Measurements from ENCODE around the gene PPARA.

Gene PPARA

DNA sequence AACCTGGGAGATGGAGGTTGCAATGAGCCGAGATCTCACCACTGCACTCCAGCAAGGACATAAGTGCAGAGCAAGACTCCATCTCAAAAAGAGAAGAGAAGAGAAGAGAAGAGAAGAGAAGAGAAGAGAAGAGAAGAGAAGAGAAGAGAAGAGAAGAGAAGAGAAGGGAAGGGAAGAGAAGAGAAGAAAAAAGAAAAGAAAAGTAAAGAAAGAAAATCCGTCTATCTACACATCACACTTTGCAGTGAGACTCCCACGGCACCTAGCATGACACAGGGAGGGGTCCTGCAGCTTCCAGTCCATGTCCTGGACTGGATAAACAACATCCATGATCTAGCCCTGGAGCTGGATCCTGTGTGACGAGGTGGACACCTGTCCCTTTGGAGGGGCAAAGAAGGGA lies 4.0 kb upstream of the PPARA start:
- DNase-seq = no peak

GRCh38 chr22:46147061-46147460 lies 3.3 kb upstream of the PPARA start:
- no peak for DNase-seq

DNA sequence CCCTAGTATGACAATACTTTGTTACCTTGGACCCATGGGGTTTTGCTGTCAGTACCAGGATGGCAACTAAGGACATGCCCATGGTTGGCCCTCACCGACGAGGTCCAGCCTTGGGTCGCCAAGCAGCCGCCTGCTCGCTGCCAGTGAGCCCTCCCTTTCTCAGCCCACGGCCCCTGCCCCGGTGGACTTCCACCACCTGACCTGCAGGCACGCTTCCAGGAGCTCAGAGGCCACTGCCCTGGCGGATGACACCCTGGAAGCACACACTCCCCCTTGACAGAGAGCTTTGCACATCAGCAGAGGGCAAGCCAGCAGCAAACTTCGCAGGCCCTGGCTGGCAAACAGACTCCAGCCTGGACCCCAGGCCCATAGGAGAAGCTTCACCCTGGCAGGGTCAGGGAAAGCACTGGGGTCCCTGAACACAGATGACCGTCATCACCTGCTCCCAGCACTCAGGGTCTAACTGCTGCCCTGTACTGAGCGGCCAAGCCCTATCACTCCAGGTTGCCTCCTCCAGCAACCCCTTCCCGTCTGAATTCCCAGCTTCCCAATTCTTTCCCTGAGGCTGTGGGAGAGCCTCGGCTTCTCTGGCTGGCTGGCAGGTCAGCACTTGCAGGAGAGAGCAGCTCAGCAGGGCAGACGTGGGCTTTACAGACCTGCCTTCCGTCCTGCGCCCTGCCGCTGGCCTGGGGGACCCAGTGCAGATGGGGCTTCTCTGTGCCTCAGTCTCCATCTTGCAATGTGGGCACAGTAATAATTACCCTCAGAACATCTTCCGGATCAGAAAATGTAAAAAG lies 2.7 kb upstream of the PPARA start:
- no peak for DNase-seq

DNA sequence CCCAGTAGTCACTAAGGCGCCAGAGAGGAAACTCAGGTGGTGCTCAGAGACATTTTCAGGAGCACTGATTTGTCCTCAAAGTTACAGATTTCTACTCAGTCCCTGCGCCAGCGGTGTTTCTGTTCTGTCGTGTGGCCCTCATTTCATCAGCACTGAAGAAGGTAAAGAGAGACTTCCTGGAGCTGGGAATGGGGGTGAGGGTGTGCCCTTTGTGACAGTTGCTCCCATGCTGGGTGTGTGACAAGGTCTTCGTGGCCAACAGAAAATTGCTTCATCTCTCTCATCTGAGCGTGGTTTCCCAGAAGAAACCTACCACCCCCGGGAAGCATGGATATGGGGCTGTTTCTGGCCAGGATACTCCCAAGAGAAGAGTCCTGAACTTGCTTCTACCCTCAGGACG lies 2.0 kb upstream of the PPARA start:
- DNase-seq = no peak

GRCh38 chr22:46148816-46149511 lies 1.4 kb upstream of the PPARA start:
- no peak for DNase-seq

DNA sequence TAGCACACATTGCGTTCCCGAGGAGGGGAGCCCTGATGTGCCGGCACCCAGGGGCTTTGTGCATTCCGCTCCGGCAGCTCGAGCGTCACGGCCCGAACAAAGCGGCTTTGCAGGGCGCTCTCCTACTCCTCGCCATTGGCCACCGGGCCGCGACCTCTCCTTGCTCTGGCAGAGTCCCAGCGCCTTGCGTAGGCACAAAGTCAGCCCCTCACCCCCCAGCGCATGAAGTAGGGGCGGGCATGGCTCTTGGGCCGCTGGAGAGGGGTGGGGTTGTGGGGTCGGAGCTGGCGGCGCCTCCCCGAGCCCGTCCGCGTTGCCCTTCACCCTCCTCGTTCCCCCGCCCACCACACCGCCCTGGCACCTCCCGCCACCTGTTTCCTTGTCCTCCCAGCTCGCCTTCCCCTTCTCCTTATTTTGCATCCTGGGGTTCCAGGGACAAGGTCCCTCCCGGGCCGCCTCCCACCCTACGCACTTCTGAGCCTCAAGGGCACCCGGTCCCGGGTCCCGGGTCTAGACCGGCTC lies 753 bp upstream of the PPARA start:
- no peak for DNase-seq

DNA sequence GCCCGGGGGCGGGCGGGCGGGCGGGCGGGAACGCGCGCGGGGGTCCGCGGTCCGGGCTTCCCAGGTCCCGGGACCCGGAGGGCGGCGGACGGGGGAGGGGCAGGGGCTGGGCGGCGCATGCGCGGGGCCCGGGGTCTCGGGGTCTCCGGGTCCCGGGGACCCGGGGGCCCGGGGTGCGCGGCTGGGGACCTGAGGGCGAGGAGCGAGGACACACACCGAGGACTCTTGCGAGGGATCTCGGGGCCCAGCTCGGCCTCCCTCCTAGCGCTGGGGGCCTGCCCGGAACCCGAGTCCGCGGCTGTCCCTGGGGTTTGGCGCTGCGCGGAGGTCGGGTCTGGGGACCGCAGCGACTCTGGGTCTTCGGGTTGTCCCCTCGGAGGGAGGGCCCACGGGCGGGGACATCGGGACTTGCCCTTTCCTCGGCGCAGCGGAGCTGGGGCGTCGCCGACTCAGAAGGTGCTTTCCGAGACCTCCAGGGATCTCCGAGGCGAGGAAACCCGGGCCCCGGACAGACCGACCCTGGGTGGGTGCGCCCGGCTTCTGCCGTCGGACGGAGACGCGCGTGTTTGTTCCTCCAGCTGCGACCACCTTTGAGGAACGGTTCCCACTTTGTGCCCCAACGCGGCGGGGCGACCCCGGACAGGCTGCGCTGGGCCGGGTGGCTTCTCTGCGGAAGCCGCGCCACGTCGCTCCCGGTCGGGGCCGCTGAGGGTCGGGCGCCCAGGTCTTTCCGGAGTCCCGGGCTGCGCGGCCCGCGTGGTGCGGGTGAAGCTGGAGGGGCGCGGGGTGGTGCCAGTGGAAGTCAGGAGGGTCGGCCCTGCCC lies 540 bp downstream of the PPARA start:
- DNase-seq = no peak

GRCh38 chr22:46153930-46154329 lies 3.6 kb downstream of the PPARA start:
- no peak for DNase-seq

DNA sequence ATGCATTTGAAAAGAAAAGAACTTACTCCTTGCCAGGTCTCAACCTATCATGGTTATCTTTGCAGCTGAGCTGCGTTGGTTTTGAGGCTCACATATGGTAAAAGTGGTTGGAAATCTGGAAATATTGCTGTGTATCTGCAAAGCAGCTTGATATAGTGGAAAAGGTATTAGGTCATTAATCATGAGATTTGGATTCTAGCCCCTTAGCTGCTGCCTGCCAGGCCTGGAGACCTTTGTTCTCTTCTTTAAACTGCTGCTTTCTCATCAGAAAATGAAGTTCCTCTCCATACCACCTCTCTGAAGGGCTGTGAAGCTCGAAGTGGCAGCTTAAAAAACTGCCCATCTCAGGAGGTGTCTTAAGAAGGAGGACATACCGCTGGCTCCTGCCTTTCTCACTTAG lies 5.7 kb downstream of the PPARA start:
- no peak for DNase-seq

DNA sequence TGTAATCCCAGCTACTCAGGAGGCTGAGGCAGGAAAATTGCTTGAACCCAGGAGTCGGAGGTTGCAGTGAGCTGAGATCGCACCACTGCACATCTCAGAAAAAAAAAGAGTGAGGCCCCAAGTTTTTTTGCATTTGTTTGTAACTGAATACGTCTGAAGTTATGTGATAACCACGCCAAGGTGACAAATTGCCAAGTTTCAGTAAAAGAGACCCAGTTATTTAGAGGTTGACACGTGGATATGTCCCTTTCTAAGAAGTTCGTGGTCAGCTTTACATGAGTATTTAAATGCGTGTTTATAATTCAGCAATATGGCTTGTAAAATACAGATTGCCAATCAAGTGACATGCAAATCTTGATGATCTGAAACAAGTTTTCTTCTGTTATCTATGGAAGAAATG lies 8.0 kb downstream of the PPARA start:
- DNase-seq = no peak

DNA sequence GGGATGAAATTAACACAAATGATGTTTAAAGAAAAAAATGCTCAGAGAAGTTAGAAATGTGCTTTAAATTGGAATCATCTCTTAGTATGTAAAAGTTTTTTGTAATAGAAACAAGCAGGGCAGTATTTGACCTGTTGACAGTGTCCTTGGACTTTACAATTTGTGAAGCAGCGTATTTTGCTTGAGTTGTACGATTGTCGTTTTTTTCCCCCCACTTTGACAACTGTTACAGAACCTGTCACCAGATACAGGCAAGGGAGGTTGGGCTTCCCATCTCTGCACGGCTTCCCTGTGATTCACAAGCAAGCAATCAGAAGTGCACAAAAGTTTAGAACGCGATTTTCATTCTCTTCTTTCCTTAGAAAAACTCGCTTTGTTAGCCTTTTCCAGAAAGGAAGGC lies 8.9 kb downstream of the PPARA start:
- DNase-seq = no peak

- DNase-seq = no peak
These were observed 9.5 kb downstream of the PPARA start for GRCh38 chr22:46159777-46160176.

GRCh38 chr22:46162285-46162684 lies 12.0 kb downstream of the PPARA start:
- DNase-seq = no peak

GRCh38 chr22:46162771-46163556 lies 12.6 kb downstream of the PPARA start:
- DNase-seq = no peak

GRCh38 chr22:46163557-46163888 lies 13.2 kb downstream of the PPARA start:
- no peak for DNase-seq

GRCh38 chr22:46165977-46166376 lies 15.7 kb downstream of the PPARA start:
- DNase-seq = no peak

DNA sequence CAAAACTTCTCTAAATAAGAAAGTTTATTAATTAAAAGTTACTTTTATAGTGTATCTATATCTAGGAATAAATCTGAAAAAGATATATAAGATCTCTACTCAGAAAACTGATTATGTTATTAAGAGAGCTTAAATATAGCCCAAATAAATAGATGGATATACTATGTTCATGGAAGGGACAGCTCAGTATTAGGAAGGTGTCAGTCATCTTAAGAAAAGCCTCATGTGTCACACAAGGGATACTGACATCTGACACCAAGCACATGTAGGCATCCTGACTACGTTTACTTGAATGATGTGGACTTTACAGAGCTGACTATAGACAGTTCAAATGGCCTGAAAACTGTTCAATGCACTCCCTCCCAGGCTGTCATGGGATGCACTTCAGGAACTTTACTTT lies 19.3 kb downstream of the PPARA start:
- DNase-seq = no peak

- no peak for DNase-seq
These were observed 21.6 kb downstream of the PPARA start for GRCh38 chr22:46171940-46172339.

DNA sequence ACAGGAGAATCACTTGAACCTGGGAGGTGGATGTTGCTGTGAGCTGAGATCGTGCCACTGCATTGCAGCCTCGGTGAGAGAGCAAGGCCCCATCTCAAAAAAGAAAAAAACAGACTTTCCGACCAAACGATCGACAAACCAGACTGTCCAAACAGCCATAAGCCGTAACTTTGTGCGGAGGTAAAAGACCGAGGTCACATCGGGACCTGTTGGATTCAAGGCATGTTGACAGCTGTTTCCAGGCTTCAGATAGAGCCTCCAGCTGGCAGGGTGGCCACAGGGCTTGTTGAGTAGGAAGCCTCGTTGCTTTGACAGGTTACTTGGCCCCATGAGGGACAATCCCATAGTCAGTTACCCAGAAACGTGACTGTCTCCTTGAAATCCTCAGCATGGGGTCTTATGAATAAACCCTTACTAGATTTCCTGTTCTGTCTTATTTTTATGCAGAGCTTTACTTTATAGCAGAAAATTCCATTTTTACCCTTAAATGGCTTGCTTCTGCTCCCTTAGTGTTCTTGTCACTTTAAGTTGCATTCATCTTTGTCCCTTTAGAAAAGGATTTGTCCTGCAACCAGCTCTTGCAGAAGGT lies 22.3 kb downstream of the PPARA start:
- no peak for DNase-seq

DNA sequence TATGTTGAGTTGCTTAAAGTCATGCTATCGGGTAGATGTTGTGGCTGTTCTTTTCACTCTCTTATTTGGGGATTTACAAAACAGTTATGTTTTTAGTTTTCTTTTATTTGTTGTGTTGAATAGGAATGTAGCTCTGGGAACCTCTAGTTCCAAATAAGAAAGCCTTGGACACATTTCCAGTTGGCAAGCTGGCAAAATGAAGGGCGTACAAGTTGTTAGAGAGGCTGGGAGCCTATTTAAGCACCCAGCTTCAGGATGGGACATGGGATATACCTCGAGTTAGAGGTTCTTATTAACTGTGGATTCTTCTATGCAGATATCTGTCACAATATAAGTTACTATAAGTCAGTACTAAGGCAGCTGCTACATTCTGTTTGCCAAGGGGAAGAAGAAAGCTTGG lies 22.8 kb downstream of the PPARA start:
- no peak for DNase-seq

DNA sequence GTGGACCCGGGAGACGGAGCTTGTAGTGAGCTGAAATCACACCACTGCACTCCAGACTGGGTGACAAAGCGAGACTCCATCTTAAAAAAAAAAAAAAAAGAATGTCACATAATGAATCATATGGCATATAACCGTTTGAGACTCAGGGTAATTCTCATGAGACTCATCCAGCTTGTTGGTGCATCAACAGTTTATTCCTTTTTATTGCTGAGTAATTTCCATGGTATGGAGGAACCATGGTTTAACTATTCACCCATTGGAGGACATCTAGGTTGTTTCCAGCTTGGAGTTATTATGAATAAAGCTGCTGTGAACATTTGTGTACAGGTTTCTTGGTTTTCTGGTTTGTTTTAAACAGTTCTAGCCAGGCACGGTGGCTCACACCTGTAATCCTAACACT lies 25.3 kb downstream of the PPARA start:
- peak; percentile 28 for DNase-seq

GRCh38 chr22:46176508-46177003 lies 26.2 kb downstream of the PPARA start:
- no peak for DNase-seq

All from T1000 (cell line).